ENCODE measurements around the gene ZNF513.

ZNF513 gene

GRCh38 chr2:27381577-27382181 is 1.1 kb upstream of the ZNF513 start:
- DNase-seq (ENCODE audit: low read depth): no peak

- peak; percentile 73 for DNase-seq (ENCODE audit: low read depth)
These were observed 503 bp downstream of the ZNF513 start for GRCh38 chr2:27379836-27380625.

GRCh38 chr2:27379383-27379835 is 1.1 kb downstream of the ZNF513 start:
- no peak for DNase-seq (ENCODE audit: low read depth)

GRCh38 chr2:27378809-27379290 is 1.7 kb downstream of the ZNF513 start:
- DNase-seq (ENCODE audit: low read depth): no peak

- DNase-seq (ENCODE audit: low read depth): peak; percentile 29
These were observed 2.3 kb downstream of the ZNF513 start for GRCh38 chr2:27378096-27378808.

- DNase-seq (ENCODE audit: low read depth): no peak
These were observed 2.9 kb downstream of the ZNF513 start for GRCh38 chr2:27377618-27378095.

GRCh38 chr2:27376866-27377617 is 3.5 kb downstream of the ZNF513 start:
- DNase-seq (ENCODE audit: low read depth): no peak

- no peak for DNase-seq (ENCODE audit: low read depth)
These were observed 4.2 kb downstream of the ZNF513 start for GRCh38 chr2:27376151-27376865.

- no peak for DNase-seq (ENCODE audit: low read depth)
These were observed 4.9 kb downstream of the ZNF513 start for GRCh38 chr2:27375513-27376099.

GRCh38 chr2:27373567-27373966 is 7.0 kb downstream of the ZNF513 start:
- no peak for DNase-seq (ENCODE audit: low read depth)

GRCh38 chr2:27372937-27373336 is 7.6 kb downstream of the ZNF513 start:
- DNase-seq (ENCODE audit: low read depth): no peak

GRCh38 chr2:27370816-27371620 is 9.5 kb downstream of the ZNF513 start:
- DNase-seq (ENCODE audit: low read depth): peak; percentile 61

GRCh38 chr2:27370026-27370815 is 10.3 kb downstream of the ZNF513 start, which contains the start of the genes EIF2B4 and SNX17:
EIF2B4 (minus strand) TSS chr2:27370338; CDS start chr2:27370314, 24 bp downstream.
SNX17 (plus strand) TSS chr2:27370616; CDS start chr2:27370744, 128 bp downstream.
- DNase-seq (ENCODE audit: low read depth): peak; percentile 98

- DNase-seq (ENCODE audit: low read depth): peak; percentile 66
These were observed 11.0 kb downstream of the ZNF513 start for GRCh38 chr2:27369471-27370025.

- no peak for DNase-seq (ENCODE audit: low read depth)
These were observed 16.6 kb downstream of the ZNF513 start for GRCh38 chr2:27363933-27364332.

GRCh38 chr2:27362678-27363420 is 17.7 kb downstream of the ZNF513 start:
- DNase-seq (ENCODE audit: low read depth): no peak

- peak; percentile 98 for DNase-seq (ENCODE audit: low read depth)
These were observed 24.0 kb downstream of the ZNF513 start, which contains the start of gene GTF3C2 for GRCh38 chr2:27356382-27357181. GTF3C2 (minus strand) TSS chr2:27356764; CDS start chr2:27343554, 13,210 bp downstream.

All from ELR (cell line).